SK-N-SH (cell line): ENCODE results near the gene CCDC172.

Experiments used
- CTCF ChIP-seq: fragments of 200-600 bp; sonication (generic); IDR thresholded peaks from 2 replicates; pipeline ENCODE4 v1.6.1; 2017; ENCODE audit warnings: antibody characterized with exemption, mild to moderate bottlenecking, moderate library complexity
- JUND ChIP-seq: IDR thresholded peaks from 2 replicates; pipeline ENCODE4 v1.4.0; 2012
- MAX ChIP-seq: IDR thresholded peaks from 2 replicates; pipeline ENCODE4 v1.4.0; 2012; ENCODE audit warnings: low read depth
- MEF2A ChIP-seq: IDR thresholded peaks from 2 replicates; pipeline ENCODE4 v1.4.0; 2012; ENCODE audit warnings: low read depth, borderline replicate concordance
- NFIC ChIP-seq: IDR thresholded peaks from 2 replicates; pipeline ENCODE4 v1.4.0; 2012; ENCODE audit warnings: borderline replicate concordance
- RAD21 ChIP-seq: IDR thresholded peaks from 2 replicates; pipeline ENCODE4 v1.6.1; 2012; ENCODE audit warnings: mild to moderate bottlenecking, low read length
- RFX5 ChIP-seq: IDR thresholded peaks from 2 replicates; pipeline ENCODE4 v1.6.1; 2012; ENCODE audit warnings: mild to moderate bottlenecking, improper control_type of control experiment, low read length
- TEAD4 ChIP-seq: IDR thresholded peaks from 2 replicates; pipeline ENCODE4 v1.4.0; 2012; ENCODE audit warnings: mild to moderate bottlenecking, borderline replicate concordance; ENCODE audit not compliant: insufficient read depth
- USF2 ChIP-seq: fragments of 150-350 bp; IDR thresholded peaks from 2 replicates; pipeline ENCODE4 v1.6.1; 2017; ENCODE audit warnings: antibody characterized with exemption, low read length, low read depth, borderline replicate concordance

- TF ChIP-seq RFX5 = no peak
- TF ChIP-seq CTCF = no peak
- TF ChIP-seq MAX = no peak
- no peak for TF ChIP-seq NFIC
- no peak for TF ChIP-seq USF2
- no peak for TF ChIP-seq RAD21
- TF ChIP-seq MEF2A = no peak
- no peak for TF ChIP-seq JUND
- no peak for TF ChIP-seq TEAD4
These were observed 4.9 kb downstream of the CCDC172 start for GRCh38 chr10:116329153-116329552.
